Prostate gland (tissue), 2 donors: ENCODE results near the gene IGSF22.

Experiments used
- CTCF ChIP-seq, 4 experiments: fragments of 200-600 bp in 2 of 4; fragments of 450-650 bp in 2 of 4; sonication (generic) in 2 of 4; IDR thresholded peaks; 1 replicate in 3 of 4; 2 replicates in 1 of 4; pipeline ENCODE4 v1.5.1; 2016 to 2019; ENCODE audit warnings: antibody characterized with exemption in 4 of 4, mild to moderate bottlenecking in 2 of 4, moderate library complexity in 2 of 4
- POLR2A ChIP-seq: fragments of 450-650 bp; IDR thresholded peaks from one replicate; pipeline ENCODE4 v1.6.1; 2016; ENCODE audit warnings: antibody characterized with exemption, mild to moderate bottlenecking

GRCh38 chr11:18752502-18752901 lies 26.5 kb upstream of the IGSF22 start:
- no peak for TF ChIP-seq CTCF (IDR thresholded peaks at IDR 0.05)
- no peak for TF ChIP-seq POLR2A
